ENCODE data around the gene NRG3.

Gene NRG3

GRCh38 chr10:82813856-82814255 is 938.9 kb downstream of the NRG3 start:
- no peak for DNase-seq (ENCODE audit: low read depth, low spot score)

GRCh38 chr10:82814635-82815034 is 939.6 kb downstream of the NRG3 start:
- no peak for DNase-seq (ENCODE audit: low read depth, low spot score)

- DNase-seq (ENCODE audit: low read depth, low spot score): no peak
These were observed 940.7 kb downstream of the NRG3 start for GRCh38 chr10:82815680-82816079.

- no peak for DNase-seq (ENCODE audit: low read depth, low spot score)
These were observed 942.9 kb downstream of the NRG3 start for GRCh38 chr10:82817676-82818422.

GRCh38 chr10:82821043-82821442 is 946.0 kb downstream of the NRG3 start:
- DNase-seq (ENCODE audit: low read depth, low spot score): no peak

GRCh38 chr10:82826132-82826531 is 951.1 kb downstream of the NRG3 start:
- DNase-seq (ENCODE audit: low read depth, low spot score): no peak

- no peak for DNase-seq (ENCODE audit: low read depth, low spot score)
These were observed 952.9 kb downstream of the NRG3 start for GRCh38 chr10:82827901-82828300.

GRCh38 chr10:82847242-82847641 is 972.2 kb downstream of the NRG3 start:
- DNase-seq (ENCODE audit: low read depth, low spot score): no peak

- no peak for DNase-seq (ENCODE audit: low read depth, low spot score)
These were observed 975.2 kb downstream of the NRG3 start for GRCh38 chr10:82850191-82850590.

- no peak for DNase-seq (ENCODE audit: low read depth, low spot score)
These were observed 982.1 kb downstream of the NRG3 start for GRCh38 chr10:82856957-82857613.

GRCh38 chr10:82861889-82862288 is 986.9 kb downstream of the NRG3 start:
- DNase-seq (ENCODE audit: low read depth, low spot score): no peak

- DNase-seq (ENCODE audit: low read depth, low spot score): no peak
These were observed 990.4 kb downstream of the NRG3 start for GRCh38 chr10:82865366-82865765.

- DNase-seq (ENCODE audit: low read depth, low spot score): no peak
These were observed 991.5 kb downstream of the NRG3 start for GRCh38 chr10:82866424-82867020.

GRCh38 chr10:82867056-82867455 is 992.1 kb downstream of the NRG3 start:
- DNase-seq (ENCODE audit: low read depth, low spot score): no peak

GRCh38 chr10:82874671-82875070 is 999.7 kb downstream of the NRG3 start:
- no peak for DNase-seq (ENCODE audit: low read depth, low spot score)

- DNase-seq (ENCODE audit: low read depth, low spot score): no peak
These were observed 1005.8 kb downstream of the NRG3 start for GRCh38 chr10:82880776-82881290.

GRCh38 chr10:82882722-82883121 is 1007.7 kb downstream of the NRG3 start:
- DNase-seq (ENCODE audit: low read depth, low spot score): no peak

GRCh38 chr10:82883603-82884002 is 1008.6 kb downstream of the NRG3 start:
- no peak for DNase-seq (ENCODE audit: low read depth, low spot score)

GRCh38 chr10:82887488-82887887 is 1012.5 kb downstream of the NRG3 start:
- DNase-seq (ENCODE audit: low read depth, low spot score): no peak

- peak; percentile 63 for DNase-seq (ENCODE audit: low read depth, low spot score)
These were observed 1013.9 kb downstream of the NRG3 start for GRCh38 chr10:82888809-82889455.

GRCh38 chr10:82889728-82890127 is 1014.7 kb downstream of the NRG3 start:
- DNase-seq (ENCODE audit: low read depth, low spot score): peak; percentile 5

GRCh38 chr10:82890573-82890972 is 1015.6 kb downstream of the NRG3 start:
- DNase-seq (ENCODE audit: low read depth, low spot score): no peak

Measured in iPS DF 19.7 (cell line).